Hematopoietic multipotent progenitor cell treated with erythropoietin and hydrocortisone succinate and interleukin-3 and kit ligand, for 4 days (in vitro differentiated cells): ENCODE results near the gene DNER.

ENCODE experiments used
- DNase-seq: peaks from one replicate; pipeline ENCODE4 v3.0.0-alpha.2; 2015

The DNER gene

DNA sequence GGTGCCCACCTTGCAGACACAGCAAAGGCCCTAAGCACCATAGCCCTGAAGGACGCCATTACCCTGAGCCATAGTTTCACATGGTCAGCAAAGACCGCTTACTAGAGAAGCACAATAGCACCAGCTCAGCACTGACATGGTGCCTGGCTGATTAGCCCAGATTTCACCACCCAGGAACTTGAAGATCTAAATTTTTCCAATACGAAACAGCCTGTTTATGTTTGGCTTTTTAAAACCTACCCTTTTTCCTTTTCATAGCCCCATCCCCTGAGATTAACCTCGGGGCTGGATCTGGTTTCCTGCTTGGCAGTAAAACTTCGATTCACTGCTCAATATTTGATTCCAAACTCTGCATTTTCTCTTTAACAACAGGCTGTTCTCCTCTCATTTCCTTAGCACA, 284.8 kb downstream of the DNER start:
- no peak for DNase-seq

DNA sequence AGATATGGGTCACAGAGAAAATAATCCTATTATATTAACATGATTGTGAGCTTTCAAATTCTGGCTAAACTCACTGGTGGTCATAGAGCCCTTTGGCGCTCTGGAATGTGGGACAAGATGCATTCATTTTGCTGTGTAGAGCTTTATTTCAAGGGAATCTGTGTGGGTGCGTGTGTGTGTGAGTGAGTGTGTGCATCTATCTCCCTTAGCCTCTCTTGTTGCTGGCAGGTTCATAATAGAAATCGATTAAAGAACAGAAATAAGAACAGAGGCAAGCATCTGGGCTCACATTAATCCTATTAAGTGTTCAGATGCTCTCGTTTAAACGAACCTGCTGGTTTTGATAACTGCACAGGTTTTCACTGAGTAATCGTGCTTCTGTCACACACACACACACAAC, 287.9 kb downstream of the DNER start:
- no peak for DNase-seq

DNA sequence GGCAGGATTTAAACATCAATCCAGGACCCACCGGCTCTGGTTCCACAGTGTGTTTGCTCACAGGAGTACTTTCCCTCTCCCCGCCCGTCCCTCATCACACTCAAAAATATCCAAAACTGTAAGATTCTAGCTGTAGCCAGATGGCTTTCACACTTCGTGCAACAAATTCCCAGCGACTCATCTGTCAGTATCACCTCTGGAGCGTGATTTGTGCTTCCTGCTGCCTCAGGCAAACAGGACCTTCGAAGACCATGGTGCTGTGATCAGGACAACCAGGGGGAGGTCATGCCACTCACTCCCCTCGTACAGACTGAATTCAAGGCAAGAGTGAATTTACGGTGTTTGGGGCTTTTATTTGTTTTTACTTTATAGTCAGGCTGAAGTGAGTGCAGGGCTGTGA, 288.8 kb downstream of the DNER start:
- no peak for DNase-seq

DNA sequence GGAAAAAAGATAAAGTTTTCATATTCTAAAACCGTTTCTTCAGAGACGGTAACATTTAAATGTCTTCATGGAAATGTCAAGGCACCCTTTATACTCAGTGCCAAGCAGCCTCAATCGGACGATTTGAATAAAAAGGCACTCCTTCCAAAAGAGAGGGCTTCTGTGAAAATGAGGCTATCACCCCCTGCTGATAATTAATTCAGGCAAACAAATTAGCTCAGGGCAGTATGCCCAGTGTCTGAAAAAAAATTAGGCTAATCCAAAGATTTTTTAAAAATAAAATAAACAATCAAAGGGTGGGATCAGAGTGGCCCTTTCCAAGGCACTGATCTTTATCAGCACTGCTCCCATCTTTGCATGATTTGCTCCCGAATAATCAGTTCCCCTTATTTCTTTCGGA, 292.3 kb downstream of the DNER start:
- no peak for DNase-seq

DNA sequence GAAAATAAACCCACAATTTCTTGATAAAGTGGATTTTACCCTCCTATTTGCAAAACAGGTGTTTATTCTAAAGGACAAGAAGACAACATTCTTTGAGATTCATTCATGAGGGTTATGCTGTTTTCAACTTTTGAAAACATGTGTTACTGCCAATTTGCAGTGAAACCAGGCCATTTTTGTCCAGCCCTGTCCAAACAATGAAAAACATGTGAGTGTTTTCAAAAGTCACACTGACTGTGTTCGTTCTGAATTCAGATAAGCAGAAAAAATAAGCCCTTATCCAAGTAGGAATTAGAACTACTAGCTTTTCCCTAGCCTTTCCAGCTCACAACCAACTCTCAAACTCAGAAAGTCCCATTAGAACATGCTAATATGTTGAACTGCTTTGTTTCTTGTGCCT, 295.2 kb downstream of the DNER start:
- DNase-seq = no peak

DNA sequence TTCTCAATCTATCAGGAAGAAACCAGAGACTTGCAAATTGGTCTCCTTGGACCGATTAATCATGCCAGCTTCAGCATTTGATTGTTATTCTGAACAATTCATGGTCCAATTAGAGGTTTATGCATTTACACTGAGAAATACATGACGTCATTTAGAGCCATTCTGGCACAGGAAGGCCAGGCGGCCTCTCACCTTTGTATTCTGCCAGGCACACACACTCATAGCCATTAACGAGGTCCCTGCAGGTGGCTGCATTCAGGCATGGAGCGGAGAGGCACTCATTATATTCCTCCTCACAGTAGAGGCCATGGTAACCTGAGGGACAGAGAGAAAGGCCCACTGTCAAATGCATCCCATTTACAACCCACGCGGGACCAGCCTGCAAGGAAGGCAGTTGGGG, 296.4 kb downstream of the DNER start:
- DNase-seq = no peak

DNA sequence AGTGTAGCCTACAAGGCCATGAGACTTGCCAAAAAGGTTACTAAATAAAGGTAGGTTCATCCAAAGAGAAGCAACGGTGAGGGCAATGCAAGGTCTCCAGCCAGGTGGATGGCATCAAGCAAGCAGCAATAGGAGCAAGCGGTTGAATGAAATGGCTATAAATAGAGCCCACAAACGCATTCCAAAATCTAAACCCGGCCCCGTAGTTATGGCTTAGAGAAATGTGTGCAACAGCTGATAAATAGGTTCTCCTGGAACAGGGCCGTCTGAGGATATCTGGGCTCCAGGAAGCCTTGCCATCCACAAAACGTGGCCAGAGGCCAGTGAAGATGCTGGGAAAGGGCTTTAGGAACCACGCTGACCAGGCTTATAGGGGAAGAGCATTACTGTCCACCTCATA, 297.2 kb downstream of the DNER start:
- no peak for DNase-seq

DNA sequence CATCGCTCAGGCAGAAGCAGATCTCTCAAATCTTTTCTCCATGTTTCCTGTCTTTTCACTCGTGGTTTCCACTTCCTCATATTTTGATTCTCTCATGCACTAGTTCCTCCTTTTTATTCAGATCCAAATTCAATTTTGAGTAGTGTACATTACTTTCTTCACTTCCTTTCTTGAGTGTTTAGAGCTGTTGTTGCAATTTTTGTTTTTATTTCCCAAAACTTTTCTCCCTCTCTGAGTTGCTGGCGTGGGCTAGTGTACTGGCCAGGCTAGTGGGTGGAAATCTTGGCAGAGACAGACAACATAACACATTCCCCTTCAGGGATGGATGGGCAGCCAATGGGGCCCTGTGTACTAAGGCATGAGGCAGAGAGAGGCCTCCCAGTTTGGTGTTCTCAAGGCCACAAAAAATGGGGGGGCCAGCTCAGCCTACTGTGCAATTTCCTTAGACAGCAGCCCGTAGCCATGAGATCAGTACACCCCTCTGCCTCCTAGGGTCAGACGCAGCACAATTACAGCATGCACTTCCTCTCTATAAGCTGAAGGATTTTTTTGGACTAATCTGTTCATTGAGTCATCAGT, 298.1 kb downstream of the DNER start:
- DNase-seq = peak; percentile 68

DNA sequence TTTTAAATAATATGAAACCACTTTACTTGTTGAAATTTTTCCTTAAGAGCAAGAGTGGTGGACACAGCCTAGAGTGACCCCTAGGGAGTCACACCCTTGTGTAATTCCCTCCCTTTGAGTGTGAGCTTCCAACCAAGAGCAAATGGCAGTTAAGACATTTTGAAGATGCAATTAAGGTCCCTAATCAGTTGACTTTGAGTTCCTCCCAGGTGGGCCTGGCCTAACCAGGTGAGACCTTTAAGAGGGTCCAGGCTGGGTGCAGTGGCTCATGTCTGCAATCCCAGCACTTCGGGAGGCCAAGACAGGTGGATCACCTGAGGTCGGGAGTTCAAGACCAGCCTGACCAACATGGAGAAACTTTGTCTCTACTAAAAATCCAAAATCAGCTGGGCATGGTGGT, 299.7 kb downstream of the DNER start:
- DNase-seq = no peak

DNA sequence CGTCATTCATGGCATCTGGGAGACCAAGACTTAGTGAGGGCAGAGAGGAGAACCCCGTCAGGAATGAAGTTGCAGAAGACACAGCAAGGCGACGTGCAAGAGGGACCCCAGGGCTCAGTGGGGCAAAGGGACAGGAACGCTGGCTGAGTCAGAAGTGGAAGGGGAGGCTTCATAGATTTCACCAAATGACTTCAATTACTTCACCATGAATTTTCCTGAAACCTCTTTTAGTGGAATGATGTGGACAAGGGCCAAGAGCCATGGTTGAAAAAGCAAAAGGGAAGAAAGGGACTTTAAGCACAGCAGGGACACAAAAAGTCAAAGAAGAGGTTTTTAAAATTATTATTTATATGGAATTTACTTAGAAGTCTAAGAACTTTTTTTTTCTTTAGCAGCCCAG, 301.7 kb downstream of the DNER start:
- DNase-seq = no peak

DNA sequence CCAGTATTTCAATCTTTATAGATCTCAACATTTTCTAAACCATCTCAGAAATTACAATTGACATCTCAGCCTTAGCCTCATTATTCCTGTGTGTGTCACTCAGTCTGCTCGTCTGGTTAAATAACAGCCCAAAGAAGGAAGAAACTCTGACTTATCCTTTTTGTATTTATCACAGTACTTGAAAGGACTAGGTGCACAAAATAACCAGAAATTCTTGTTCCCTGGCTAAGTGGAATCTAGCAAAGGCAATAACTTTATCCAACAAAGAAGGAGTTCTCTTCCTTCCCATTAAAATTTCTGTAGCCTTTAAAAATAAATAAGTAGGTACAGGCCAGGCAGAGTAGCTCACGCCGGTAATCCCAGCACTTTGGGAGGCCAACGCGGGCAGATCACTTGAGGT, 303.4 kb downstream of the DNER start:
- no peak for DNase-seq

DNA sequence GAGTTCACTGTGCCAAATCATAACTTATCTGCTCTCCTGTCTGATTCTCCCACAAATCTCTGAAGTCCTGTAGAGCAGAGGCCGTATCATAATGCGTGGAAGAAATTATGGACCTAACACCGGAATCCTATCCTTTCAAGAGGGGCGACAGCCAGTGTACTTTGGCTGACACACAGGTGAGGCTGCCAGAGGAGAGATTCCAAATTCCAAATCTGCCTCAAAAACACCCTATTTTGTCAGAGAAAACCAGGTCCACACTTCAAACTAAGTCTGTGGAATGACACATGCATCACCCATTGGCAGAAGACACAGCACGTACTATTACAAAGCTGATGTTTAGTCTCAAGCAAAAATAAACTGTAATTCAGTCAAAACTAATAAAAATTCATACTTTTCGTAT, 304.1 kb downstream of the DNER start:
- DNase-seq = no peak

DNA sequence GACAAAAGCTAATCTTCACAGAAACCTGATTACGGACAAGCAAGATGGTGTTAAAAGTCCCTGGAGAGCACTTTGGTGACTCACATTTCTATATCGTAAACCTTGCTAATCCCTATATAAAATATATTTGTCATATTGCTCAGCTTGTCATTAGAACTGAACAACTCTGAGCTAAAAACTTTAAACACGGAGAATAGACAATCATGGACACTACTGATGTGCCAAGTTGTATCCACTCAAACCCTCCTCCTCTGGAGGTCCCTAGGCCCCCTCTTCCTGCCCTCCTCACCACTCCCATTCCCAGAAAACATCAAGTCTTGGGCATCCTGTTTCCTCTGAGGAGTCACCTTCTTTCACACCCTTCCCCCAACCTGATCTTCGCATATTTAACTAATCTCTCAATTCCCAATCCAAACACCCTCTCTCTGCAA, 304.6 kb downstream of the DNER start:
- no peak for DNase-seq

DNA sequence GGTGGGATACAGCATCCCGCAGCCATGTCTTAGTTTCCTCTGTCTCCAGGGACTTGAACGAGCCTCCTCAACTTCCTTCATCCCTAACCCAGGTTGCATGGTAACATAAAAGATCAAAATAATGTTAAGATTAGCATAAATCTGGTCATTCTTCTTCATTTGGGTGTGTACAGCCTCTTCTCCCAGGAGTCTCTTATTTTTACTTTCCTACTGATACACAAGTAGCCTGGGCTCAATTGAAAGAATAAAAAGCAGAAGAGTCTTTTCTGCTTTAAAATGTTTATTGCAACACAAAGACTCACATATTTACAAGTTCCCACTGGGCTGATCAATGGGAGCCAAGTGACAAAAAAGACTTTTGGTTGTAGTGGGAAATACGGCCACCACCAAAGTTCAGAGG, 305.4 kb downstream of the DNER start:
- no peak for DNase-seq

DNA sequence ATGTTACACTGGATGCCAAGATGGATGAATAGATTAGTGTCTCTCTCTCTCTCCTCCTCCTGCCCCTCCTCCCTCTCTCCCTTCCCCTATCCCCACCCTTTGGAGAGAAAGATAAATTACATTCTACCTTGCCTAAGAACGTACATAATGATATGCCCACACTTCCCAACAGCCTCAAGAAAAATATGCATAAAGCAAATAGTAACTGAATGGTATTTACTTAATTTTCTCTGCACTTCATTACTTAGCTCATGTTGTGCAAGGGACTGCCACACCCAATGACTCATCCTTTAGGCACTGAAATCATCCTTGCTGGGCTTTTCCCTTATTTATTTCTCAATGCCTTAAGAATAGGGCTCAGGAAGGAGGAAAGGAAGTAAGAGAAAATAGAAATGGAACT, 306.0 kb downstream of the DNER start:
- peak; percentile 7 for DNase-seq

DNA sequence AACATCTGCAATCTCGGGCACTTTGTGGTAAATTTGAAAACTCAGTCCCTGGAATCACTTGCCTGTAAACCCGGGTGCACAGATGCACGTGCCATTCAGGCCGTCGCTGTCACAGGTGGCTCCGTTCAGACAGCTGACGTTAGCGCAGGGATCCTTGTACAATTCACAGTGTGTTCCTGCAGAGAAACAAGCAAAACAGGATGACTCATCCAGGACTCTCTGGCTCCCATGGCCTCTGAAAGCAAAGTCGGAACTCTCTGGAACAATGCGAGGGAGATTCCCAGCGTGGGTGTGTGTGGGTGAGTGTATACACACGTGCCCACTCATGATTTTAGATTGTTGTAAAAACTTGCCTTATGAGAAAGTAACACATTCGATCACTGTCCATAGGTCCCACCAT, 307.2 kb downstream of the DNER start:
- DNase-seq = no peak

DNA sequence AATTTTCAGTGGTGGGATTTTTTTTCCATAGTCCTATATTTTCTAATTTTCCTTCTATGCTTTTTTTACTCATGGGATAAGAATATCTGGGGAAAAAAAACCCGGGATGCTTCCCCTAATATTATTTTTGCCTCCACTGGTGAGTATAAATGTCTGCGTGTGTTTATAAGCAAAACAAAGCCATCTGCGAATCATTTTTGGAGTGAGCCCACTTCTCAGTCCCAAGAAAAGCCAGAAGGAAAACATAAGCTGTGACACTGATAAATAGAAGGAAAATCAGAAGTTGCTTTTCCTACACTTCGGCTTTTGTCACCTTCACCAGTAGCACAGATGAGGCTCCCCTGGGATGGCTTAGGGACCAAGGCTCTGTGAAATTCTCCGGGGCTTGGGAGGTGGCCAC, 308.6 kb downstream of the DNER start:
- no peak for DNase-seq

DNA sequence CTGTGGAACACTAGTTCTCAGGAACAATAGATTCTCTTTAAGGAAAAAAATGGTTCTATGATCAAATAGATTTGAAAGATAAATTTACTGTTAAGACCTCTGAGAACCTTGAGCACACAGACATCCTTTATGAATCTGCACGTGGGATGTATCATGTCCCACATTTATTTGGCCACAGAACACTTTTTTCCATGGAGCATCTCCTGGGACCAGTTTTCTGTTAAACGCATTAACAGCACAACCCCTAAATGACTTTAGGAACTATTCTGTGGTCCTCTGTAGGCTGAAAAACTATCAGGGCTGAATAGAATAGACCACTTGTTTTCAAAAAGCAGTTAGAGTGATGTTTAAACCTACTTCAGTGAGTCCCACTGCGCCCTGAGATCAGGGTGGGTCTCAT, 311.1 kb downstream of the DNER start:
- no peak for DNase-seq

DNA sequence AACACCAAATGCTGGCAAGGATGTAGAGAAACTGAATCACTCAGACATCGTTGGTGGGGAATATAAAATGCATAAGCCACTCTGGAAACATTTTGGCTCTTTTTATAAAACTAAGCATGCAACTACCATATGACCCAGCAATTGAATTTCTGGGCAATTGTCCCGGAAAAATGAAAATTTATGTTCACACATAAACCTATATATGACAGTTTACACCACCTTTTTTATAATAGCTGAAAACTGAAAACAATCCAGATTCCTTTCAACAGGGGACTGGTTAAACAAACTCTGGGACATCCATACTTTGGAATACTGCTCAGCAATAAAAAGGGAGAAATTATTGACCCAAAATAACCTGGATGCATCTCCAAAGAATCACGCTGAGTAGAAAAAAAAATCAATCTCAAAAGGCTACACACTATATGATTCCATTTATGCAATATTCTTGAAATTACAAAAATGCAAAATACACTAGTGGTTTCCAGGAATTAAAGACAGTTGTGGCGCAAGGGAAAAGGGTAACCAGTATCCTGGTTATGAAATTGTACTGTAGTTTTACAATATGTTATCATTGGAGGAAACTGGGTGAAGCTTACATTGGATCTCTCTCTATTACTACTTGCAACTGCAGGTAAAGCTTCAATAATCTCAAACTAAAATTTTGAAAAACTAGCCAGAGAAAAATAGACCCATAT, 313.0 kb downstream of the DNER start:
- peak; percentile 4 for DNase-seq

DNA sequence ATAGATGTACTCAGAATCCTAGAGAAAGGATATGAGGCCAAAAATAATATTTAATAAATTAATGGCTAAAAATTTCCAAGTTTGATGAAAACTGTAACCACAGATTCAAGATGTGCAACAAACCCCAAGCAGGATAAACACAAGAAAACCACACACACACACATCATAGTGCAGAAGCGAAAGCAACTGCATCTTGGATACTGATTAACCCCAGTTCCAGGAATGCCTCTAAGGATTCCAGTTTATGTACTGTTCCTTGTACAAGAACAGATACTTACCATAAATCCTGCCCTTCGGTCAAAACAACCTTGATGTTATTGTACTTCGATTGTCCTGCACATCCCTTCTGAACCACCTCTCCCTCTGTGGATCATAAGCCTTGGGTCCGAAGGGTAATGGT, 320.4 kb downstream of the DNER start:
- DNase-seq = no peak

DNA sequence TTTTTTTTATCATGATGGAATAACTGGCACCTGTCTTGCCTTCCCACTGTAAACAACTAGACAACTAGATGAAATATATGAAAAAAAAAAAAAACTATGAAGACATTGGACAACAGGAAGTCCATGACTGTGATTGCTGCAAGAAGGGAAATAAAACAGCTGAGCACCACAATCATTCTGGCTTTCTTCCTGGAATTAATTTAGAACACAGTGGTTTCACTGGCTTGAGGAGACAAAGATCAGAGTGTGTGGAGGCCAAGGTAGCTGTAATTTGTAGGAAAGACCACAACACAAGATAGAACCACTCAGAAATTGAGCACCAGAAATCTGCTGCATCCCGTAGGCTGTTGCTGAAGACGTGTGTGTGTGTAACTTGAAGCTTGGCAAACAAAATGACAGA, 322.2 kb downstream of the DNER start:
- DNase-seq = no peak

DNA sequence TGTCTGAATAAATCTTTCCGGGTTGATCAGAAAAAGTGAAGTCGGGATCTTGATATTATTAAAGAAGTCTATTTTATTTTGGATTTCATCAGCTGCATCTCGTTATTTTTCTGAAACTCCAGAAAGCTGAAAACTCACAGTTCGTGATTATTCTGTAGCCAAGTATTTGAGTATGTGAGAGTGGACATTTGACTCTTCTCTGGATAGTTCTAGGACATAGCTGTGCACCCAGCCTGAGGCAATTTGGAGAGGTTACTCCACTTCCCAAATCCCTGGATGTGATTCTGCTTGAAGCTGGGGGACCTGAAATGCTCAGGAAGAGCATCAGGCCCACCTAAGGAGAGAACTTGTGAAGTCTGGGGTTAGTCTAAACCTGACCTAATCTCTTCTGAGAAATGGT, 325.6 kb downstream of the DNER start:
- no peak for DNase-seq

DNA sequence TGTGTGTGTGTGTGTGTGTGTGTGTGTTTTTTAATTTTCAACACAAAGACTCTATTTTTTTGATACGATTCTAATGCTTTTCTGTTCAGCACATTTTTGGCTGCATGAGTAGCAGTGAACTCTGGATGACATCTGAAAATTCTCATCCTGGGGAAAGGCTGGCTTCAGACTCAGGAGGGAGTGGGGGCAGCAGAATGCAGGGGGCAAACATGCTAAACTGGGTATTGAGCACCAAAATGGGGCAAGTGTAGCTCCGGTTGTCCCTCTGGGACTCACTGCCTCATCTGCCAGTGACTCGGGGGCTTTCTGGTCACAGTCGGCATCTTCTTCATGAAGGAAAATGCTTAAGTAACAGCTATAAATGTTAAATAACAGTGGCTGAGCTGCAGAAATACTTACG, 326.5 kb downstream of the DNER start:
- no peak for DNase-seq

DNA sequence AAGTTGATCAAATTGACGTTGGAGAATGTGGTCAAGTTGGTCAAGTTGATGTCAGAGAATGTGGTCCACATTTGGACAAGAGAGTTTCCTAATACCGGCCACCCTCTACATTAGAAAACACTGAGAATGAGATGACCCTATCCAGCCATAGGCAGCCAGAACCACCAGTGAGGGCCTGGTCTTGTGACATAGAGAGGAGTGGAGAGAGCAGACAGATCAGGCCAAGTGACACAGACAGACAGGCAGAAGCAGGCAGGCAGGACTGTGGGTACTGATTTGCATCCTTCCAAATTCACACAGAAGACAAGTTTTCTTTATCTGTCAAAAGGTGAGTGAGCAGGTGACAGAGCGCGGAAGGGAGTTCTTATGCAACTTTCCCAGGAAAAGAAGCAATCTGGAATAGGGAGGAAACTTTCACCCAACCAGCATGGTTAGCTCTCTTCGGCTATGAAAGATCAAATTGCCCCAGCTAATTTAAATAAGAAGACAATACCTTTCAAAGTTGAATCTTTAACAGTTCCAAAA, 334.2 kb downstream of the DNER start:
- peak; percentile 28 for DNase-seq

DNA sequence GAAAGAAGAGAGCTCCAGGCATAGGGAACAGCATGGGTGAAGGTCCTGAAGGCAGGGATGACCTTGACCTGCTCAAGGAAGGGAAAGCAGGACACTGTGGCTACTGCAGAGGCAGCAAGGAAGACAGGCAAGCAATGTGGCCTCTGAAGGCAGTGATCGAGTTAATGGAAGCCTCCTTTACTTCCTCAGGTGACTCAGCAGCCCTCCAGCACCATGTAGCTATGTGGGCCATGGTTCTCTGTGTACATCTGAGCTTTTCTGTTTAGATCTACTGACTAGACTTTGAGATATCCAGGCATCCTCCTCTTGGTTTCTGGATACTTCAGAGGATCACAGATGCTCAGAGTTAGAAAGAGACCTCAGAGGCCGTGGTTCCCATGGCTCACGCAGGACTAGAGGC, 336.0 kb downstream of the DNER start:
- no peak for DNase-seq
